GM19023 (cell line): ENCODE data around the gene ATP1A2.

ENCODE experiments used
- ATAC-seq: cut with Tn5 transposase; IDR thresholded peaks from one replicate; pipeline ENCODE4 v1.9.1; 2021; ENCODE audit warnings: mild to moderate bottlenecking, moderate library complexity; ENCODE audit not compliant: unreplicated experiment

ATP1A2 gene

GRCh38 chr1:160139840-160140239 is 24.3 kb downstream of the ATP1A2 start:
- ATAC-seq = no peak

- ATAC-seq = no peak
These were observed 28.1 kb downstream of the ATP1A2 start for GRCh38 chr1:160143695-160144094.

- no peak for ATAC-seq
These were observed 29.4 kb downstream of the ATP1A2 start for GRCh38 chr1:160144921-160145320.

GRCh38 chr1:160146107-160146506 is 30.5 kb downstream of the ATP1A2 start:
- ATAC-seq = no peak

GRCh38 chr1:160148121-160148520 is 32.6 kb downstream of the ATP1A2 start:
- no peak for ATAC-seq

GRCh38 chr1:160149233-160149632 is 33.7 kb downstream of the ATP1A2 start:
- ATAC-seq = no peak

- no peak for ATAC-seq
These were observed 34.2 kb downstream of the ATP1A2 start for GRCh38 chr1:160149716-160150115.

GRCh38 chr1:160151303-160151702 is 35.7 kb downstream of the ATP1A2 start, which contains the start of gene ATP1A4:
Gene ATP1A4, plus strand, starts transcription at chr1:160151603. Its CDS starts 438 bp downstream, at chr1:160152041.
- ATAC-seq = no peak

- no peak for ATAC-seq
These were observed 39.2 kb downstream of the ATP1A2 start for GRCh38 chr1:160154790-160155189.

GRCh38 chr1:160156361-160156760 is 40.8 kb downstream of the ATP1A2 start:
- no peak for ATAC-seq

- ATAC-seq = no peak
These were observed 41.6 kb downstream of the ATP1A2 start for GRCh38 chr1:160157174-160157573.

GRCh38 chr1:160158031-160158430 is 42.5 kb downstream of the ATP1A2 start:
- ATAC-seq = no peak

- no peak for ATAC-seq
These were observed 43.0 kb downstream of the ATP1A2 start for GRCh38 chr1:160158534-160158933.

GRCh38 chr1:160159846-160160245 is 44.3 kb downstream of the ATP1A2 start:
- no peak for ATAC-seq

GRCh38 chr1:160161965-160162705 is 46.6 kb downstream of the ATP1A2 start:
- no peak for ATAC-seq

GRCh38 chr1:160162931-160163330 is 47.4 kb downstream of the ATP1A2 start:
- no peak for ATAC-seq

- ATAC-seq = no peak
These were observed 48.1 kb downstream of the ATP1A2 start for GRCh38 chr1:160163615-160164014.

GRCh38 chr1:160164121-160164520 is 48.6 kb downstream of the ATP1A2 start:
- ATAC-seq = no peak

GRCh38 chr1:160166166-160166868 is 50.8 kb downstream of the ATP1A2 start:
- ATAC-seq = no peak

GRCh38 chr1:160167056-160167455 is 51.5 kb downstream of the ATP1A2 start:
- ATAC-seq = no peak

GRCh38 chr1:160167580-160167979 is 52.0 kb downstream of the ATP1A2 start:
- no peak for ATAC-seq

- no peak for ATAC-seq
These were observed 52.5 kb downstream of the ATP1A2 start for GRCh38 chr1:160168016-160168415.
